WTC11 (cell line): ENCODE data around the gene KDM4C.

Source experiments
- CREM ChIP-seq: sonication (generic); formaldehyde crosslinking; IDR thresholded peaks from 2 replicates; pipeline ENCODE4 v1.8.1; 2022; ENCODE audit warnings: mild to moderate bottlenecking, missing genetic modification reagents, moderate library complexity
- CTCF ChIP-seq: fragments of 200-600 bp; IDR thresholded peaks from 2 replicates; pipeline ENCODE4 v1.8.0; 2022; ENCODE audit warnings: antibody characterized with exemption
- ESRRA ChIP-seq: sonication (generic); formaldehyde crosslinking; IDR thresholded peaks from 2 replicates; pipeline ENCODE4 v1.8.1; 2022; ENCODE audit warnings: mild to moderate bottlenecking, missing genetic modification reagents, borderline replicate concordance
- FOXJ3 ChIP-seq: sonication (generic); formaldehyde crosslinking; IDR thresholded peaks from 2 replicates; pipeline ENCODE4 v1.9.0; 2021; ENCODE audit warnings: missing genetic modification reagents, mild to moderate bottlenecking, borderline replicate concordance
- MXD4 ChIP-seq: fragments of 250-450 bp; sonication (Bioruptor Pico); IDR thresholded peaks from 2 replicates; pipeline ENCODE4 v1.8.0; 2021; ENCODE audit warnings: mild to moderate bottlenecking, moderate library complexity, borderline replicate concordance
- NR2C2 ChIP-seq: sonication (generic); formaldehyde crosslinking; IDR thresholded peaks from 2 replicates; pipeline ENCODE4 v1.8.0; 2022; ENCODE audit warnings: mild to moderate bottlenecking, missing genetic modification reagents
- SMAD4 ChIP-seq: sonication (generic); formaldehyde crosslinking; IDR thresholded peaks from 2 replicates; pipeline ENCODE4 v1.8.0; 2022; ENCODE audit warnings: mild to moderate bottlenecking, missing genetic modification reagents
- TCF7 ChIP-seq: sonication (generic); formaldehyde crosslinking; IDR thresholded peaks from 2 replicates; pipeline ENCODE4 v1.8.0; 2022; ENCODE audit warnings: mild to moderate bottlenecking, low read depth, missing genetic modification reagents, moderate library complexity

GRCh38 chr9:7081065-7081600 lies 323.4 kb downstream of the KDM4C start:
- TF ChIP-seq CTCF (no peak), ESRRA (CRISPR knock-in tag) (no peak), TCF7 (CRISPR knock-in tag) (no peak), NR2C2 (CRISPR knock-in tag) (no peak), SMAD4 (CRISPR knock-in tag) (no peak), CREM (CRISPR knock-in tag) (no peak), FOXJ3 (CRISPR knock-in tag) (no peak), MXD4 (CRISPR knock-in tag) (no peak)
